HL-60 (cell line): Measurements from ENCODE around the gene NEUROG1.

Experiments
- DNase-seq, 2 experiments: peaks; one replicate each; pipeline ENCODE4 v3.0.0-alpha.2; 2010 to 2020; ENCODE audit warnings: low read depth in 1 of 2, low spot score in 1 of 2
- H3K27ac ChIP-seq: fragments of 250-450 bp; sonication (Bioruptor Pico); replicated peaks from 2 replicates; pipeline ENCODE4 v1.5.1; 2020; ENCODE audit warnings: mild to moderate bottlenecking, moderate library complexity
- H3K27me3 ChIP-seq: fragments of 250-450 bp; sonication (Bioruptor Pico); 2 replicates; pipeline ENCODE4 v1.5.1; 2021; ENCODE audit warnings: mild to moderate bottlenecking, moderate library complexity; ENCODE audit not compliant: insufficient read depth, poor library complexity, severe bottlenecking
- H3K4me3 ChIP-seq: replicated peaks from 2 replicates; pipeline ENCODE4 v1.5.1; 2011; ENCODE audit warnings: mild to moderate bottlenecking, control low read depth, low read length; ENCODE audit not compliant: insufficient read depth
- CTCF ChIP-seq: IDR thresholded peaks from one replicate; pipeline ENCODE4 v1.5.1; 2011; ENCODE audit warnings: low read length, control low read depth, inconsistent platforms; ENCODE audit not compliant: insufficient read depth
- GABPA ChIP-seq: IDR thresholded peaks from 2 replicates; pipeline ENCODE4 v1.6.1; 2012; ENCODE audit warnings: low read depth
- POLR2AphosphoS5 ChIP-seq: IDR thresholded peaks from 2 replicates; pipeline ENCODE4 v1.6.1; 2012; ENCODE audit warnings: low read depth
- REST ChIP-seq: IDR thresholded peaks from 2 replicates; pipeline ENCODE4 v1.6.1; 2012; ENCODE audit warnings: low read depth; ENCODE audit not compliant: insufficient replicate concordance
- SPI1 ChIP-seq: IDR thresholded peaks from 2 replicates; pipeline ENCODE4 v1.6.1; 2012; ENCODE audit warnings: low read depth, mild to moderate bottlenecking, borderline replicate concordance

NEUROG1 gene

GRCh38 chr5:135487037-135487395 lies 48.7 kb downstream of the NEUROG1 start:
- Histone ChIP-seq H3K27me3 (no peaks in the 10 kb centered on the region), H3K4me3 (no peak overlapping the region), H3K27ac (no peak overlapping the region)
- TF ChIP-seq SPI1, result no peak
- TF ChIP-seq GABPA, result no peak
- TF ChIP-seq POLR2AphosphoS5, result no peak
- TF ChIP-seq REST, result no peak
- no peak for TF ChIP-seq CTCF
- no peak for DNase-seq

- no peak overlapping the region for H3K27ac ChIP-seq
- H3K27me3 ChIP-seq, result no peaks in the 10 kb centered on the region
- no peak overlapping the region for H3K4me3 ChIP-seq
- no peak for DNase-seq
- no peak for TF ChIP-seq POLR2AphosphoS5
- no peak for TF ChIP-seq SPI1
- TF ChIP-seq GABPA, result no peak
- no peak for TF ChIP-seq REST
- TF ChIP-seq CTCF, result no peak
Observed at GRCh38 chr5:135486131-135487036, 49.4 kb downstream of the NEUROG1 start.

GRCh38 chr5:135484674-135485086 lies 51.1 kb downstream of the NEUROG1 start:
- Histone ChIP-seq H3K27ac (no peak overlapping the region), H3K27me3 (no peaks in the 10 kb centered on the region), H3K4me3 (no peak overlapping the region)
- DNase-seq, result no peak
- TF ChIP-seq SPI1 (no peak), POLR2AphosphoS5 (no peak), CTCF (no peak), GABPA (no peak)
